ENCODE data around the gene SIDT2. TPM values are rescaled to one million over a fixed set of nuclear protein-coding genes. Genes with fewer than 3 reads are reported as not detected.

Gene SIDT2
- total and polyA plus RNA-seq, 2 of the 8 experiments (the other 6 are each of a cell fraction or from before 2014, with no cell fraction given), result 18.5 to 21.1 TPM

GRCh38 chr11:117223741-117224689, 45.5 kb downstream of the SIDT2 start (continued):
- TF ChIP-seq RNF2 (IDR thresholded peaks at IDR 0.05; ENCODE audit: borderline replicate concordance, low read depth, low read length, missing control alignments, poor library complexity, severe bottlenecking), result no peak
- TF ChIP-seq CREB1 (IDR thresholded peaks at IDR 0.05), result no peak
- TF ChIP-seq KDM1A (IDR thresholded peaks at IDR 0.05; ENCODE audit: borderline replicate concordance, low read length), result no peak
- TF ChIP-seq, protein P1, sequence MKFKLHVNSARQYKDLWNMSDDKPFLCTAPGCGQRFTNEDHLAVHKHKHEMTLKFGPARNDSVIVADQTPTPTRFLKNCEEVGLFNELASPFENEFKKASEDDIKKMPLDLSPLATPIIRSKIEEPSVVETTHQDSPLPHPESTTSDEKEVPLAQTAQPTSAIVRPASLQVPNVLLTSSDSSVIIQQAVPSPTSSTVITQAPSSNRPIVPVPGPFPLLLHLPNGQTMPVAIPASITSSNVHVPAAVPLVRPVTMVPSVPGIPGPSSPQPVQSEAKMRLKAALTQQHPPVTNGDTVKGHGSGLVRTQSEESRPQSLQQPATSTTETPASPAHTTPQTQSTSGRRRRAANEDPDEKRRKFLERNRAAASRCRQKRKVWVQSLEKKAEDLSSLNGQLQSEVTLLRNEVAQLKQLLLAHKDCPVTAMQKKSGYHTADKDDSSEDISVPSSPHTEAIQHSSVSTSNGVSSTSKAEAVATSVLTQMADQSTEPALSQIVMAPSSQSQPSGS (IDR thresholded peaks at IDR 0.05; ENCODE audit: low read length), result no peak
- TF ChIP-seq BACH1 (IDR thresholded peaks at IDR 0.05; ENCODE audit: low read length), result no peak

Data from H1 (cell line).